Bladder microvascular endothelial cell (primary cell): ENCODE results near the gene NFE2. TPM values are rescaled to one million over a fixed set of nuclear protein-coding genes. Genes with fewer than 3 reads are reported as not detected.

Source experiments
- total RNA-seq: library from RNA; depleted of rRNA; stranded (reverse); fragments of >200 nt; gene quantifications from 2 replicates; pipeline ENCODE4 v1.2.3, GENCODE V29; 2014

NFE2 gene
- total RNA-seq, result not detected in 2 replicates

GRCh38 chr12:54300732-54301427, at the start of gene NFE2:
TSS of gene NFE2 (minus strand) at chr12:54301015. CDS start at chr12:54295248, 5,767 bp downstream.

GRCh38 chr12:54324617-54325441, 24.0 kb upstream of the NFE2 start, which contains the start of gene COPZ1:
TSS of gene COPZ1 (plus strand) at chr12:54325131. CDS start at chr12:54325164, 33 bp downstream.

GRCh38 chr12:54280468-54281260, 20.2 kb downstream of the NFE2 start, which contains the start of gene HNRNPA1:
TSS of gene HNRNPA1 (plus strand) at chr12:54280726. CDS start at chr12:54280808, 82 bp downstream.

GRCh38 chr12:54279632-54280467, 21.0 kb downstream of the NFE2 start, which contains the start of gene CBX5:
TSS of gene CBX5 (minus strand) at chr12:54280122. CDS start at chr12:54257650, 22,472 bp downstream.

Other genes starting within 250 kb of the NFE2 start
- gene HOXC4, start 247.2 kb downstream of the NFE2 start, total RNA-seq, result not detected in 2 replicates
- gene SMUG1, start 112.0 kb downstream of the NFE2 start, total RNA-seq, result 13.1 and 18.6 TPM in 2 replicates
- 24.3 and 54.2 TPM in 2 replicates for gene CBX5, start 20.9 kb downstream of the NFE2 start, total RNA-seq
- 328 and 377 TPM in 2 replicates for gene HNRNPA1, start 20.3 kb downstream of the NFE2 start, total RNA-seq
- 60.5 and 133 TPM in 2 replicates for gene COPZ1, start 24.1 kb upstream of the NFE2 start, total RNA-seq
- 0.16 TPM in 1 of 2 replicates, not detected in the other for gene GPR84, start 63.5 kb upstream of the NFE2 start, total RNA-seq
- gene ZNF385A, start 83.7 kb upstream of the NFE2 start, total RNA-seq, result 0.81 and 1.4 TPM in 2 replicates
- 361 and 600 TPM in 2 replicates for gene ITGA5, start 118.3 kb upstream of the NFE2 start, total RNA-seq
- not detected in 2 replicates for gene GTSF1, start 172.6 kb upstream of the NFE2 start, total RNA-seq
- under 0.01 TPM in 1 of 2 replicates, not detected in the other for gene NCKAP1L, start 196.7 kb upstream of the NFE2 start, total RNA-seq
- gene PDE1B, start 248.6 kb upstream of the NFE2 start, total RNA-seq, result 0.16 TPM in 1 of 2 replicates, not detected in the other